Right cardiac atrium (tissue), 5 donors: ENCODE results near the gene PBX1. TPM values are rescaled to one million over a fixed set of nuclear protein-coding genes. Genes with fewer than 3 reads are reported as not detected.

ENCODE experiments used
- ATAC-seq, 2 donors: fragments of 200-7000 bp; cut with Tn5 transposase; one replicate each; pipeline versions ENCODE4 v1.8.0 to v1.9.1; 2020; ENCODE audit warnings: moderate library complexity in 2 of 2, mild to moderate bottlenecking in 1 of 2
- DNase-seq, 3 donors: peaks; one replicate each; pipeline ENCODE4 v3.0.0-alpha.2; 2020
- H3K27ac ChIP-seq: one replicate; pipeline ENCODE4 v1.5.1; 2013; ENCODE audit warnings: mild to moderate bottlenecking, low read length, control low read depth, moderate library complexity
- H3K27me3 ChIP-seq: one replicate; pipeline ENCODE4 v1.6.1; 2013; ENCODE audit not compliant: control insufficient read depth, insufficient read depth
- H3K4me1 ChIP-seq: one replicate; pipeline ENCODE4 v1.6.1; 2013; ENCODE audit warnings: low read length; ENCODE audit not compliant: control insufficient read depth, insufficient read depth
- H3K4me3 ChIP-seq: one replicate; pipeline ENCODE4 v1.5.1; 2013; ENCODE audit warnings: low read length, control low read depth
- H3K9me3 ChIP-seq: one replicate; pipeline ENCODE4 v1.6.1; 2013; ENCODE audit warnings: low read length; ENCODE audit not compliant: control insufficient read depth
- WGBS: extraction: QIAGEN DNeasy Blood & Tissue Kit; methylation state at CpG from one replicate; pipeline ENCODE4 v1.1.7; 2013; 5-methylcytosine and 5-hydroxymethylcytosine counted together
- intact Hi-C, 4 donors: fragments of 100-400 bp; cut with DNase I; formaldehyde crosslinking; loops; one replicate each; pipeline versions ENCODE4 v1.11.0 to v1.14.0; 2022 to 2023
- polyA plus RNA-seq: library from polyadenylated mRNA; stranded (reverse); fragments of 200-250 nt; gene quantifications from one replicate; pipeline ENCODE4 v1.2.3, GENCODE V29; 2013
- total RNA-seq, 4 donors: library from RNA; stranded (reverse); fragmentation: NEBNext Ultra II Directional; extraction: Animal tissue kit (Norgen Biotek cat#: 25700); gene quantifications; one replicate each; pipeline ENCODE4 v1.2.1, GENCODE V29; 2021
- donor health status: healthy with polysubstance abuse.
- donor health status: DM: no; HTN: yes; CAD: no.
- donor health status: DM: no; HTN: no; CAD: no.
- donor health status: DM: no; HTN: yes; CAD: no; lungs with severe emphysema.
- donor health status: DM: yes; HTN: yes; CAD: no.

PBX1 gene
- total and polyA plus RNA-seq, 5 donors = 19.8 to 81.6 (median 76.8) TPM

GRCh38 chr1:164670026-164670425 lies 111.0 kb downstream of the PBX1 start:
- 98% methylated on average over 1 of the region's 1 CpG for WGBS

GRCh38 chr1:164670786-164671185 lies 111.8 kb downstream of the PBX1 start:
- intact Hi-C loops = no loop called here
- no peak for DNase-seq

More at GRCh38 chr1:164670026-164670425, 111.0 kb downstream of the PBX1 start:
- DNase-seq = no peak
- Histone ChIP-seq H3K9me3 (no peaks in the 10 kb centered on the region), H3K4me1 (peaks cover 11% of the 10 kb centered on the region), H3K4me3 (no peak overlapping the region), H3K27ac (no peak overlapping the region), H3K27me3 (no peaks in the 10 kb centered on the region)
- no peak for ATAC-seq
- intact Hi-C loops = no loop called here

GRCh38 chr1:164671323-164671965 lies 112.5 kb downstream of the PBX1 start:
- no peak for ATAC-seq
- WGBS = 82% methylated on average over 7 of the region's 7 CpGs
- Histone ChIP-seq H3K4me3 (no peak overlapping the region), H3K27me3 (no peaks in the 10 kb centered on the region), H3K9me3 (no peaks in the 10 kb centered on the region), H3K27ac (no peak overlapping the region), H3K4me1 (peaks cover 11% of the 10 kb centered on the region)
- DNase-seq = no peak
- intact Hi-C loops = no loop called here

More at GRCh38 chr1:164670786-164671185, 111.8 kb downstream of the PBX1 start:
- peaks cover 11% of the 10 kb centered on the region for H3K4me1 ChIP-seq
- H3K9me3 ChIP-seq = no peaks in the 10 kb centered on the region
- H3K27me3 ChIP-seq = no peaks in the 10 kb centered on the region
- no peak for ATAC-seq
- H3K27ac ChIP-seq = no peak overlapping the region
- WGBS = 75% methylated on average over 6 of the region's 6 CpGs
- no peak overlapping the region for H3K4me3 ChIP-seq

- no peak for ATAC-seq
Observed at GRCh38 chr1:164671966-164672571, 113.1 kb downstream of the PBX1 start.

GRCh38 chr1:164672588-164672987 lies 113.6 kb downstream of the PBX1 start:
- H3K4me1 ChIP-seq = peaks cover 9% of the 10 kb centered on the region
- no peak overlapping the region for H3K4me3 ChIP-seq
- no peak for ATAC-seq
- WGBS = 90% methylated on average over 3 of the region's 3 CpGs
- no peaks in the 10 kb centered on the region for H3K27me3 ChIP-seq
- H3K9me3 ChIP-seq = no peaks in the 10 kb centered on the region
- intact Hi-C loops = no loop called here
- H3K27ac ChIP-seq = no peak overlapping the region
- no peak for DNase-seq

More at GRCh38 chr1:164671966-164672571, 113.1 kb downstream of the PBX1 start:
- no peak for DNase-seq
- Histone ChIP-seq H3K27me3 (no peaks in the 10 kb centered on the region), H3K27ac (peak overlapping the region; percentile 31), H3K4me1 (peaks cover 10% of the 10 kb centered on the region), H3K9me3 (no peaks in the 10 kb centered on the region), H3K4me3 (no peak overlapping the region)
- intact Hi-C loops = no loop called here
- 52% methylated on average over 7 of the region's 7 CpGs for WGBS

- H3K4me1 ChIP-seq = peaks cover 7% of the 10 kb centered on the region
- WGBS = 91% methylated on average over 14 of the region's 14 CpGs
- ATAC-seq (no peak), DNase-seq (no peak)
- intact Hi-C loops = no loop called here
- no peak overlapping the region for H3K4me3 ChIP-seq
- no peak overlapping the region for H3K27ac ChIP-seq
- no peaks in the 10 kb centered on the region for H3K27me3 ChIP-seq
- no peaks in the 10 kb centered on the region for H3K9me3 ChIP-seq
Observed at GRCh38 chr1:164673584-164674214, 114.7 kb downstream of the PBX1 start.

GRCh38 chr1:164675342-164675904 lies 116.4 kb downstream of the PBX1 start:
- Histone ChIP-seq H3K4me3 (no peak overlapping the region), H3K4me1 (peaks cover 4% of the 10 kb centered on the region), H3K27me3 (no peaks in the 10 kb centered on the region), H3K27ac (no peak overlapping the region), H3K9me3 (no peaks in the 10 kb centered on the region)
- ATAC-seq (peak in 1 of 2 donors; percentile 29), DNase-seq (no peak)
- WGBS = 96% methylated on average over 4 of the region's 4 CpGs
- intact Hi-C loops = no loop called here

- 86% methylated on average over 5 of the region's 5 CpGs for WGBS
- Histone ChIP-seq H3K27ac (no peak overlapping the region), H3K9me3 (no peaks in the 10 kb centered on the region), H3K4me3 (no peak overlapping the region), H3K4me1 (no peaks in the 10 kb centered on the region), H3K27me3 (no peaks in the 10 kb centered on the region)
- intact Hi-C loops = no loop called here
- no peak for DNase-seq
- no peak for ATAC-seq
Observed at GRCh38 chr1:164678136-164678700, 119.2 kb downstream of the PBX1 start.

- H3K27me3 ChIP-seq = no peaks in the 10 kb centered on the region
- H3K4me3 ChIP-seq = no peak overlapping the region
- H3K4me1 ChIP-seq = no peaks in the 10 kb centered on the region
- ATAC-seq (no peak), DNase-seq (no peak)
- no peak overlapping the region for H3K27ac ChIP-seq
- WGBS = 97% methylated on average over 6 of the region's 6 CpGs
- intact Hi-C loops = no loop called here
- no peaks in the 10 kb centered on the region for H3K9me3 ChIP-seq
Observed at GRCh38 chr1:164682570-164682969, 123.6 kb downstream of the PBX1 start.

GRCh38 chr1:164683235-164683634 lies 124.3 kb downstream of the PBX1 start:
- DNase-seq (no peak), ATAC-seq (peak in 1 of 2 donors; percentile 32)
- H3K4me3 ChIP-seq = no peak overlapping the region
- H3K27ac ChIP-seq = no peak overlapping the region
- 72% methylated on average over 3 of the region's 3 CpGs for WGBS
- intact Hi-C loops = no loop called here
- H3K4me1 ChIP-seq = no peaks in the 10 kb centered on the region
- no peaks in the 10 kb centered on the region for H3K9me3 ChIP-seq
- H3K27me3 ChIP-seq = no peaks in the 10 kb centered on the region
